ENCODE results near the gene TPGS2. TPM values are rescaled to one million over a fixed set of nuclear protein-coding genes. Genes with fewer than 3 reads are reported as not detected.

Gene TPGS2
- total and polyA plus RNA-seq, 2 of the 13 experiments (the other 11 are each of a cell fraction or from before 2014, with no cell fraction given), result 73.3 to 137 TPM

GRCh38 chr18:36828630-36829361 lies at the start of gene TPGS2, which contains the start of gene KIAA1328 (continued):
- TF ChIP-seq ZUFSP (CRISPR knock-in tag; IDR thresholded peaks at IDR 0.05; ENCODE audit: borderline replicate concordance), result no peak
- TF ChIP-seq ZNF17 (CRISPR knock-in tag; IDR thresholded peaks at IDR 0.05), result no peak
- TF ChIP-seq DNMT3B (CRISPR knock-in tag; conservative IDR thresholded peaks at IDR 0.05), result no peak
- peak; percentile 87; the same call in 1 of the 2 replicates for TF ChIP-seq SIN3A (IDR thresholded peaks at IDR 0.05; ENCODE audit: borderline replicate concordance, low read depth, low read length)
- peak; percentile 85 for TF ChIP-seq POGZ (CRISPR knock-in tag; IDR thresholded peaks at IDR 0.05)
- TF ChIP-seq TAF15 (IDR thresholded peaks at IDR 0.05; ENCODE audit: low read depth, low read length, poor library complexity, severe bottlenecking), result no peak
- TF ChIP-seq PHF5A (CRISPR knock-in tag; IDR thresholded peaks at IDR 0.05; ENCODE audit: low read depth, unreplicated experiment), result peak; percentile 47
- peak; percentile 97 for TF ChIP-seq ZMYM4 (CRISPR knock-in tag; IDR thresholded peaks at IDR 0.05)
- peak; percentile 84; the same call in 1 of the 2 replicates for TF ChIP-seq ZNF558 (CRISPR knock-in tag; IDR thresholded peaks at IDR 0.05; ENCODE audit: borderline replicate concordance)
- 0 out of 2 replicates have a peak, but pooled peaks have one; percentile 26 for TF ChIP-seq HMG20B (CRISPR knock-in tag; conservative IDR thresholded peaks at IDR 0.05)
- no peak for TF ChIP-seq SETDB1 (CRISPR knock-in tag; IDR thresholded peaks at IDR 0.05; ENCODE audit: borderline replicate concordance)
- TF ChIP-seq ZNF777 (CRISPR knock-in tag; IDR thresholded peaks at IDR 0.05), result peak; percentile 92
- TF ChIP-seq, protein P1, sequence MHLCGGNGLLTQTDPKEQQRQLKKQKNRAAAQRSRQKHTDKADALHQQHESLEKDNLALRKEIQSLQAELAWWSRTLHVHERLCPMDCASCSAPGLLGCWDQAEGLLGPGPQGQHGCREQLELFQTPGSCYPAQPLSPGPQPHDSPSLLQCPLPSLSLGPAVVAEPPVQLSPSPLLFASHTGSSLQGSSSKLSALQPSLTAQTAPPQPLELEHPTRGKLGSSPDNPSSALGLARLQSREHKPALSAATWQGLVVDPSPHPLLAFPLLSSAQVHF (CRISPR knock-in tag; IDR thresholded peaks at IDR 0.05), result peak; percentile 62
- TF ChIP-seq MAX (IDR thresholded peaks at IDR 0.05), result peak; percentile 95
- TF ChIP-seq RAD21 (CRISPR knock-in tag; IDR thresholded peaks at IDR 0.05), result peak; percentile 7; the same call in 1 of the 2 replicates
- TF ChIP-seq ZBTB46 (CRISPR knock-in tag; IDR thresholded peaks at IDR 0.05; ENCODE audit: borderline replicate concordance), result no peak
- peak; percentile 17; the same call in 1 of the 2 replicates for TF ChIP-seq KDM3A (CRISPR knock-in tag; IDR thresholded peaks at IDR 0.05; ENCODE audit: low read depth)
- peak; percentile 84 for TF ChIP-seq ZFY (CRISPR knock-in tag; IDR thresholded peaks at IDR 0.05)
- TF ChIP-seq, protein P2, sequence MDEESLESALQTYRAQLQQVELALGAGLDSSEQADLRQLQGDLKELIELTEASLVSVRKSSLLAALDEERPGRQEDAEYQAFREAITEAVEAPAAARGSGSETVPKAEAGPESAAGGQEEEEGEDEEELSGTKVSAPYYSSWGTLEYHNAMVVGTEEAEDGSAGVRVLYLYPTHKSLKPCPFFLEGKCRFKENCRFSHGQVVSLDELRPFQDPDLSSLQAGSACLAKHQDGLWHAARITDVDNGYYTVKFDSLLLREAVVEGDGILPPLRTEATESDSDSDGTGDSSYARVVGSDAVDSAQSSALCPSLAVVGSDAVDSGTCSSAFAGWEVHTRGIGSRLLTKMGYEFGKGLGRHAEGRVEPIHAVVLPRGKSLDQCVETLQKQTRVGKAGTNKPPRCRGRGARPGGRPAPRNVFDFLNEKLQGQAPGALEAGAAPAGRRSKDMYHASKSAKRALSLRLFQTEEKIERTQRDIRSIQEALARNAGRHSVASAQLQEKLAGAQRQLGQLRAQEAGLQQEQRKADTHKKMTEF (CRISPR knock-in tag; IDR thresholded peaks at IDR 0.05), result peak; percentile 61
- peak; percentile 46 for TF ChIP-seq CBX5 (CRISPR knock-in tag; IDR thresholded peaks at IDR 0.05; ENCODE audit: borderline replicate concordance)
